HAP-1 (cell line): ENCODE measurements around the gene GRIN1.

Experiments
- DNase-seq, 2 experiments: peaks; one replicate each; pipeline ENCODE4 v3.0.0-alpha.2; 2016 to 2020; ENCODE audit warnings: low spot score in 2 of 2
- H3K27me3 ChIP-seq: fragments of 250-450 bp; sonication (Bioruptor Pico); 2 replicates; pipeline ENCODE4 v1.5.1; 2020; ENCODE audit warnings: low read depth, mild to moderate bottlenecking, moderate library complexity
- H3K36me3 ChIP-seq: fragments of 250-450 bp; sonication (Bioruptor Pico); replicated peaks from 2 replicates; pipeline ENCODE4 v1.5.1; 2020; ENCODE audit warnings: mild to moderate bottlenecking
- H3K4me1 ChIP-seq: fragments of 250-450 bp; sonication (Bioruptor Pico); 2 replicates; pipeline ENCODE4 v1.5.1; 2020; ENCODE audit warnings: mild to moderate bottlenecking
- H3K4me3 ChIP-seq: fragments of 250-450 bp; sonication (Bioruptor Pico); 2 replicates; pipeline ENCODE4 v1.5.1; 2020; ENCODE audit warnings: mild to moderate bottlenecking, moderate library complexity
- H3K9me3 ChIP-seq: fragments of 250-450 bp; sonication (Bioruptor Pico); 2 replicates; pipeline ENCODE4 v1.5.1; 2020; ENCODE audit warnings: mild to moderate bottlenecking, moderate library complexity
- in situ Hi-C: fragments of 300-500 bp; cut with MboI; formaldehyde crosslinking; loops from 3 replicates; pipeline ENCODE4 v1.14.3; 2020; ENCODE audit warnings: low sequenced_read_pairs, inconsistent platforms, mixed read lengths

The GRIN1 gene

GRCh38 chr9:137166380-137167229 lies 27.7 kb downstream of the GRIN1 start:
- in situ Hi-C loops = no loop called here

GRCh38 chr9:137167277-137167746 lies 28.4 kb downstream of the GRIN1 start:
- DNase-seq = no peak
- H3K9me3 ChIP-seq = no peaks in the 10 kb centered on the region
- peaks cover 46% of the 10 kb centered on the region for H3K27me3 ChIP-seq
- H3K36me3 ChIP-seq = no peaks in the 10 kb centered on the region
- no peaks in the 10 kb centered on the region for H3K4me1 ChIP-seq
- no peak overlapping the region for H3K4me3 ChIP-seq
- in situ Hi-C loops = no loop called here

More at GRCh38 chr9:137166380-137167229, 27.7 kb downstream of the GRIN1 start:
- H3K4me1 ChIP-seq = no peaks in the 10 kb centered on the region
- no peak overlapping the region for H3K4me3 ChIP-seq
- peaks cover 46% of the 10 kb centered on the region for H3K27me3 ChIP-seq
- no peaks in the 10 kb centered on the region for H3K9me3 ChIP-seq
- H3K36me3 ChIP-seq = no peaks in the 10 kb centered on the region
- DNase-seq = no peak

- in situ Hi-C loops = no loop called here
- DNase-seq = no peak
- Histone ChIP-seq H3K4me3 (no peak overlapping the region), H3K4me1 (no peaks in the 10 kb centered on the region), H3K27me3 (peaks cover 46% of the 10 kb centered on the region), H3K9me3 (no peaks in the 10 kb centered on the region), H3K36me3 (no peaks in the 10 kb centered on the region)
These were observed 29.0 kb downstream of the GRIN1 start for GRCh38 chr9:137167747-137168572.

- peaks cover 46% of the 10 kb centered on the region for H3K27me3 ChIP-seq
- in situ Hi-C loops = no loop called here
- no peaks in the 10 kb centered on the region for H3K4me1 ChIP-seq
- DNase-seq = no peak
- no peaks in the 10 kb centered on the region for H3K9me3 ChIP-seq
- H3K4me3 ChIP-seq = no peak overlapping the region
- H3K36me3 ChIP-seq = no peaks in the 10 kb centered on the region
These were observed 29.6 kb downstream of the GRIN1 start for GRCh38 chr9:137168573-137168903.

- peaks cover 46% of the 10 kb centered on the region for H3K27me3 ChIP-seq
- in situ Hi-C loops = no loop called here
- H3K4me3 ChIP-seq = no peak overlapping the region
These were observed 30.2 kb downstream of the GRIN1 start for GRCh38 chr9:137168904-137169856.

GRCh38 chr9:137169896-137170358 lies 31.0 kb downstream of the GRIN1 start, which contains the start of gene LRRC26:
Gene LRRC26, minus strand, starts transcription at chr9:137170051. Its CDS starts 108 bp downstream, at chr9:137169943.
- H3K27me3 ChIP-seq = peaks cover 45% of the 10 kb centered on the region
- DNase-seq = no peak
- H3K4me3 ChIP-seq = no peak within 1 kb of the TSS
- no peaks in the 10 kb centered on the region for H3K36me3 ChIP-seq
- in situ Hi-C loops = no loop called here
- no peaks in the 10 kb centered on the region for H3K4me1 ChIP-seq
- no peaks in the 10 kb centered on the region for H3K9me3 ChIP-seq

More at GRCh38 chr9:137168904-137169856, 30.2 kb downstream of the GRIN1 start:
- Histone ChIP-seq H3K9me3 (no peaks in the 10 kb centered on the region), H3K4me1 (no peaks in the 10 kb centered on the region), H3K36me3 (no peaks in the 10 kb centered on the region)
- DNase-seq = no peak

- H3K36me3 ChIP-seq = no peaks in the 10 kb centered on the region
- no peak for DNase-seq
- no peaks in the 10 kb centered on the region for H3K9me3 ChIP-seq
- in situ Hi-C loops = no loop called here
- peaks cover 38% of the 10 kb centered on the region for H3K27me3 ChIP-seq
- H3K4me1 ChIP-seq = no peaks in the 10 kb centered on the region
- H3K4me3 ChIP-seq = no peak overlapping the region
These were observed 31.7 kb downstream of the GRIN1 start for GRCh38 chr9:137170486-137171148.

- no peak overlapping the region for H3K4me3 ChIP-seq
- no peaks in the 10 kb centered on the region for H3K4me1 ChIP-seq
- in situ Hi-C loops = no loop called here
- no peaks in the 10 kb centered on the region for H3K36me3 ChIP-seq
- H3K9me3 ChIP-seq = no peaks in the 10 kb centered on the region
- H3K27me3 ChIP-seq = peaks cover 31% of the 10 kb centered on the region
- DNase-seq = no peak
These were observed 32.4 kb downstream of the GRIN1 start for GRCh38 chr9:137171149-137171900.

- no peaks in the 10 kb centered on the region for H3K9me3 ChIP-seq
- no peak for DNase-seq
- peaks cover 15% of the 10 kb centered on the region for H3K27me3 ChIP-seq
- no peak overlapping the region for H3K4me3 ChIP-seq
- no peaks in the 10 kb centered on the region for H3K36me3 ChIP-seq
- H3K4me1 ChIP-seq = no peaks in the 10 kb centered on the region
- in situ Hi-C loops = no loop called here
These were observed 34.2 kb downstream of the GRIN1 start for GRCh38 chr9:137172901-137173795.

- no peaks in the 10 kb centered on the region for H3K36me3 ChIP-seq
- in situ Hi-C loops = no loop called here
- no peaks in the 10 kb centered on the region for H3K9me3 ChIP-seq
- H3K27me3 ChIP-seq = peaks cover 8% of the 10 kb centered on the region
- no peaks in the 10 kb centered on the region for H3K4me1 ChIP-seq
- H3K4me3 ChIP-seq = no peak overlapping the region
- no peak for DNase-seq
These were observed 35.1 kb downstream of the GRIN1 start for GRCh38 chr9:137173796-137174664.
